Adrenal gland (tissue), 12 donors: ENCODE measurements around the gene IFT57. TPM values are rescaled to one million over a fixed set of nuclear protein-coding genes. Genes with fewer than 3 reads are reported as not detected.

Source experiments
- DNase-seq, 7 donors: peaks; one replicate each; pipeline ENCODE4 v3.0.0-alpha.2; 2019 to 2020
- H3K27ac ChIP-seq, 5 donors: fragments of 200-600 bp; sonication (generic) in 4 of 5; 1 replicate in 3 of 5; 2 replicates in 2 of 5; pipeline versions ENCODE4 v1.5.1 to v1.8.0; 2016 to 2020; ENCODE audit warnings: mild to moderate bottlenecking in 1 of 5
- H3K27me3 ChIP-seq: fragments of 200-600 bp; 2 replicates; pipeline ENCODE4 v1.8.0; 2021
- H3K36me3 ChIP-seq, 2 donors: fragments of 200-600 bp; replicated peaks in 1 of 2; 1 replicate in 1 of 2; 2 replicates in 1 of 2; pipeline versions ENCODE4 v1.5.1 to v1.8.0; 2018 to 2022
- H3K4me1 ChIP-seq, 2 donors: fragments of 200-600 bp; replicated peaks in 1 of 2; 1 replicate in 1 of 2; 2 replicates in 1 of 2; pipeline versions ENCODE4 v1.5.1 to v1.8.0; 2018 to 2021
- H3K4me3 ChIP-seq, 4 donors: fragments of 200-600 bp; sonication (generic) in 3 of 4; one replicate each; pipeline ENCODE4 v1.5.1; 2016 to 2018
- H3K9me3 ChIP-seq, 3 donors: fragments of 200-600 bp; sonication (generic) in 1 of 3; replicated peaks in 1 of 3; 1 replicate in 2 of 3; 2 replicates in 1 of 3; pipeline versions ENCODE4 v1.5.1 to v1.8.0; 2016 to 2021
- CTCF ChIP-seq, 6 experiments: fragments of 450-650 bp in 4 of 6; fragments of 200-600 bp in 2 of 6; sonication (generic) in 1 of 6; IDR thresholded peaks; 1 replicate in 5 of 6; 2 replicates in 1 of 6; pipeline versions ENCODE4 v1.5.1 to v1.8.0; 2016 to 2021; ENCODE audit warnings: antibody characterized with exemption in 6 of 6, mild to moderate bottlenecking in 2 of 6, moderate library complexity in 1 of 6
- POLR2A ChIP-seq, 2 donors: fragments of 450-650 bp; IDR thresholded peaks; one replicate each; pipeline ENCODE4 v1.6.1; 2017; ENCODE audit warnings: antibody characterized with exemption in 2 of 2, mild to moderate bottlenecking in 2 of 2, moderate library complexity in 1 of 2
- WGBS, 4 donors: extraction: QIAGEN DNeasy Blood & Tissue Kit in 2 of 4; methylation state at CpG; one replicate each; pipeline versions ENCODE4 v1.1.5 to v1.1.7; 2013 to 2017; 5-methylcytosine and 5-hydroxymethylcytosine counted together
- intact Hi-C, 2 donors: fragments of 100-400 bp; cut with DNase I; formaldehyde crosslinking; loops; one replicate each; pipeline versions ENCODE4 v1.14.1 to v1.15.0; 2022 to 2023
- polyA plus RNA-seq, 3 donors: library from polyadenylated mRNA; stranded (reverse); fragments of 200-250 nt in 2 of 3; fragments of 350-450 nt in 1 of 3; fragmentation: Illumina TruSeq in 1 of 3; extraction: RNeasy Lipid Tissue Mini Kit (QIAGEN cat#74804) in 1 of 3; gene quantifications; one replicate each; pipeline ENCODE4 v1.2.3, GENCODE V29; 2013 to 2014
- total RNA-seq, 9 donors: library from RNA; depleted of rRNA in 4 of 9; stranded (reverse); fragments of >200 nt in 4 of 9; fragments of 120-200 nt in 1 of 9; fragmentation: NEBNext Ultra II Directional in 1 of 9; extraction: Animal tissue kit (Norgen Biotek cat#: 25700) in 1 of 9; gene quantifications; one replicate each; pipeline versions ENCODE4 v1.1.0 to v1.2.4, GENCODE V29; 2013 to 2023
- donor health status: healthy with polysubstance abuse.
- donor health status: Bipolar disorder and iron deficiency.
- donor health status: DM: yes; HTN: yes; CAD: no.
- donor health status: DM: no; HTN: no; CAD: no.
- donor health status: DM: no; HTN: no; CAD: no.
- donor health status: DM: yes; HTN: yes; CAD: no.

The IFT57 gene
- total and polyA plus RNA-seq, 12 donors, result 16.1 to 61.9 (median 50.5) TPM

GRCh38 chr3:108183971-108184370 lies 38.3 kb downstream of the IFT57 start:
- no peak overlapping the region for H3K27ac ChIP-seq
- H3K4me1 ChIP-seq, result no peaks in the 10 kb centered on the region
- H3K36me3 ChIP-seq, result no peaks in the 10 kb centered on the region
- no peak overlapping the region for H3K4me3 ChIP-seq
- H3K9me3 ChIP-seq, result no peaks in the 10 kb centered on the region
- DNase-seq, result no peak
- H3K27me3 ChIP-seq, result no peaks in the 10 kb centered on the region
- no peak for TF ChIP-seq CTCF (IDR thresholded peaks at IDR 0.05)
- WGBS, 4 donors, result 93 to 98% (median 96%) methylated on average over 2 of the region's 2 CpGs
- intact Hi-C loops, result no loop called here

GRCh38 chr3:108183181-108183580 lies 39.0 kb downstream of the IFT57 start:
- WGBS, 4 donors, result 75 to 95% (median 83%) methylated on average over 1 of the region's 1 CpG
- Histone ChIP-seq H3K9me3 (no peaks in the 10 kb centered on the region), H3K4me1 (no peaks in the 10 kb centered on the region), H3K36me3 (no peaks in the 10 kb centered on the region), H3K27ac (no peak overlapping the region), H3K4me3 (no peak overlapping the region), H3K27me3 (no peaks in the 10 kb centered on the region)
- no peak for TF ChIP-seq CTCF (IDR thresholded peaks at IDR 0.05)
- TF ChIP-seq POLR2A (IDR thresholded peaks at IDR 0.05), result no peak
- intact Hi-C loops, result no loop called here
- DNase-seq, result no peak

- H3K36me3 ChIP-seq, result no peaks in the 10 kb centered on the region
- intact Hi-C loops, result no loop called here
- no peak for DNase-seq
- no peak overlapping the region for H3K27ac ChIP-seq
- H3K27me3 ChIP-seq, result no peaks in the 10 kb centered on the region
- TF ChIP-seq POLR2A (IDR thresholded peaks at IDR 0.05) (no peak), CTCF (IDR thresholded peaks at IDR 0.05) (no peak)
- WGBS, 4 donors, result 74 to 85% (median 80%) methylated on average over 1 of the region's 1 CpG
- H3K9me3 ChIP-seq, result no peaks in the 10 kb centered on the region
- no peaks in the 10 kb centered on the region for H3K4me1 ChIP-seq
- H3K4me3 ChIP-seq, result no peak overlapping the region
Measured at GRCh38 chr3:108182339-108182738, 39.9 kb downstream of the IFT57 start.

- no peaks in the 10 kb centered on the region for H3K27me3 ChIP-seq
- H3K36me3 ChIP-seq, result no peaks in the 10 kb centered on the region
- intact Hi-C loops, result no loop called here
- no peak for DNase-seq
- no peaks in the 10 kb centered on the region for H3K4me1 ChIP-seq
- H3K4me3 ChIP-seq, result no peak overlapping the region
- no peak overlapping the region for H3K27ac ChIP-seq
- no peaks in the 10 kb centered on the region for H3K9me3 ChIP-seq
- no peak for TF ChIP-seq CTCF (IDR thresholded peaks at IDR 0.05)
- TF ChIP-seq POLR2A (IDR thresholded peaks at IDR 0.05), result no peak
- WGBS, 4 donors, result 58 to 86% (median 67%) methylated on average over 1 of the region's 1 CpG
Measured at GRCh38 chr3:108181172-108181571, 41.1 kb downstream of the IFT57 start.
